OCI-LY3 (cell line): Measurements from ENCODE around the gene SCAMP5.
A peak's percentile ranks its signal among the peaks of the same experiment; 100 is the strongest.

Experiments used
- H2AFZ ChIP-seq: fragments of 200-600, 300-600 bp; shearing (Covaris generic); 2 replicates; pipeline ENCODE4 v1.6.0; 2014; ENCODE audit warnings: antibody characterized with exemption, low read depth, low read length
- H3K27ac ChIP-seq: fragments of 200-600, 300-600 bp; sonication (generic); 2 replicates; pipeline ENCODE4 v1.5.1; 2014; ENCODE audit warnings: mild to moderate bottlenecking, low read length, moderate library complexity, mixed read lengths
- H3K27me3 ChIP-seq: fragments of 200-600, 300-600 bp; sonication (generic); 2 replicates; pipeline ENCODE4 v1.6.1; 2014; ENCODE audit warnings: low read depth, low read length, mixed read lengths
- H3K36me3 ChIP-seq: fragments of 200-600, 300-600 bp; sonication (generic); replicated peaks from 2 replicates; pipeline ENCODE3; 2014; ENCODE audit warnings: low read depth, low read length, mixed read lengths
- H3K4me1 ChIP-seq: fragments of 300-600, 200-600 bp; sonication (generic); 2 replicates; pipeline ENCODE4 v1.6.1; 2014; ENCODE audit warnings: low read length, mixed read lengths
- H3K4me2 ChIP-seq: fragments of 200-600, 300-600 bp; sonication (generic); 2 replicates; pipeline ENCODE4 v1.6.1; 2014; ENCODE audit warnings: low read length, mixed read lengths
- H3K4me3 ChIP-seq: fragments of 300-600, 200-600 bp; sonication (generic); 2 replicates; pipeline ENCODE4 v1.5.1; 2014; ENCODE audit warnings: antibody characterized with exemption, mild to moderate bottlenecking, low read length, moderate library complexity
- H3K79me2 ChIP-seq: fragments of 300-600, 200-600 bp; shearing (Covaris generic); 2 replicates; pipeline ENCODE4 v1.6.1; 2014; ENCODE audit warnings: mild to moderate bottlenecking, low read length, mixed read lengths
- H3K9ac ChIP-seq: fragments of 300-600, 200-600 bp; shearing (Covaris generic); 2 replicates; pipeline ENCODE4 v1.6.0; 2014; ENCODE audit warnings: mild to moderate bottlenecking, low read length, moderate library complexity
- H3K9me3 ChIP-seq: fragments of 200-600, 300-600 bp; shearing (Covaris generic); 2 replicates; pipeline ENCODE4 v1.6.1; 2014; ENCODE audit warnings: low read length, mixed read lengths; ENCODE audit not compliant: insufficient read depth
- H4K20me1 ChIP-seq: fragments of 200-600, 300-600 bp; sonication (generic); 2 replicates; pipeline ENCODE4 v1.6.1; 2016; ENCODE audit warnings: low read length, mixed read lengths; ENCODE audit not compliant: insufficient read depth
- CTCF ChIP-seq: fragments of 200-600, 300-600 bp; sonication (generic); IDR thresholded peaks from 2 replicates; pipeline ENCODE4 v1.5.1; 2014; ENCODE audit warnings: antibody characterized with exemption, low read length, low read depth
- EZH2phosphoT487 ChIP-seq: fragments of 200-600 bp; shearing (Covaris generic); IDR thresholded peaks from 2 replicates; pipeline ENCODE4 v1.6.1; 2018; ENCODE audit warnings: antibody characterized with exemption, mixed run types, low read depth

SCAMP5 gene

GRCh38 chr15:75023872-75024636, 28.7 kb downstream of the SCAMP5 start:
- Histone ChIP-seq H3K4me2 (peak overlapping the region; percentile 85), H3K9ac (peak overlapping the region; percentile 97), H3K9me3 (no peaks in the 10 kb centered on the region), H3K4me3 (peak overlapping the region; percentile 93), H2AFZ (peak overlapping the region; percentile 81), H3K4me1 (peaks cover 10% of the 10 kb centered on the region; the same call in 1 of the 2 replicates), H3K36me3 (peaks cover 4% of the 10 kb centered on the region), H3K27ac (peak overlapping the region; percentile 63), H3K27me3 (no peaks in the 10 kb centered on the region), H4K20me1 (no peaks in the 10 kb centered on the region), H3K79me2 (peaks cover 10% of the 10 kb centered on the region)
- TF ChIP-seq EZH2phosphoT487 (no peak), CTCF (no peak)

GRCh38 chr15:75025107-75025506, 29.7 kb downstream of the SCAMP5 start:
- no peak overlapping the region for H3K9ac ChIP-seq
- H3K27ac ChIP-seq: no peak overlapping the region
- H3K27me3 ChIP-seq: no peaks in the 10 kb centered on the region
- no peaks in the 10 kb centered on the region for H3K9me3 ChIP-seq
- H3K4me1 ChIP-seq: peaks cover 14% of the 10 kb centered on the region
- peaks cover 4% of the 10 kb centered on the region for H3K36me3 ChIP-seq
- H4K20me1 ChIP-seq: no peaks in the 10 kb centered on the region
- no peak overlapping the region for H3K4me3 ChIP-seq
- H3K4me2 ChIP-seq: no peak overlapping the region
- no peak overlapping the region for H2AFZ ChIP-seq
- H3K79me2 ChIP-seq: peaks cover 10% of the 10 kb centered on the region
- TF ChIP-seq CTCF (no peak), EZH2phosphoT487 (no peak)

- H3K27ac ChIP-seq: no peak overlapping the region
- no peak overlapping the region for H3K4me2 ChIP-seq
- TF ChIP-seq CTCF (no peak), EZH2phosphoT487 (no peak)
- no peaks in the 10 kb centered on the region for H4K20me1 ChIP-seq
- H2AFZ ChIP-seq: no peak overlapping the region
- no peaks in the 10 kb centered on the region for H3K27me3 ChIP-seq
- H3K9ac ChIP-seq: no peak overlapping the region
- H3K9me3 ChIP-seq: no peaks in the 10 kb centered on the region
- no peak overlapping the region for H3K4me3 ChIP-seq
- H3K79me2 ChIP-seq: peaks cover 10% of the 10 kb centered on the region
- H3K4me1 ChIP-seq: peaks cover 14% of the 10 kb centered on the region
- H3K36me3 ChIP-seq: peaks cover 7% of the 10 kb centered on the region
Measured at GRCh38 chr15:75025548-75026260, 30.3 kb downstream of the SCAMP5 start.

GRCh38 chr15:75027551-75027950, 32.2 kb downstream of the SCAMP5 start:
- H3K4me1 ChIP-seq: peaks cover 27% of the 10 kb centered on the region
- no peak overlapping the region for H3K9ac ChIP-seq
- peaks cover 10% of the 10 kb centered on the region for H3K79me2 ChIP-seq
- no peaks in the 10 kb centered on the region for H3K27me3 ChIP-seq
- no peak overlapping the region for H3K4me2 ChIP-seq
- H3K27ac ChIP-seq: no peak overlapping the region
- H2AFZ ChIP-seq: no peak overlapping the region
- peaks cover 8% of the 10 kb centered on the region for H3K36me3 ChIP-seq
- no peak overlapping the region for H3K4me3 ChIP-seq
- TF ChIP-seq EZH2phosphoT487 (no peak), CTCF (no peak)
- no peaks in the 10 kb centered on the region for H4K20me1 ChIP-seq
- H3K9me3 ChIP-seq: no peaks in the 10 kb centered on the region
